Eye (tissue), 1 donor: ENCODE measurements around the gene JTB.
A peak's percentile ranks its signal among the peaks of the same experiment; 100 is the strongest.

Experiments
- DNase-seq: peaks from one replicate; pipeline ENCODE4 v3.0.0-alpha.2; 2015

The JTB gene

GRCh38 chr1:153953859-153954365 is 23.6 kb downstream of the JTB start:
- no peak for DNase-seq

GRCh38 chr1:153951801-153952200 is 25.7 kb downstream of the JTB start:
- DNase-seq = no peak

GRCh38 chr1:153951183-153951582 is 26.3 kb downstream of the JTB start:
- no peak for DNase-seq

GRCh38 chr1:153946622-153947241 is 30.7 kb downstream of the JTB start, which contains the start of gene DENND4B:
Gene DENND4B (minus strand): TSS chr1:153946718. CDS start chr1:153944374, 2,344 bp downstream.
- DNase-seq = peak; percentile 92

GRCh38 chr1:153945795-153946621 is 31.5 kb downstream of the JTB start:
- peak; percentile 79 for DNase-seq

GRCh38 chr1:153945131-153945794 is 32.2 kb downstream of the JTB start:
- peak; percentile 56 for DNase-seq

- DNase-seq = no peak
These were observed 32.7 kb downstream of the JTB start for GRCh38 chr1:153944827-153945117.

- DNase-seq = no peak
These were observed 33.3 kb downstream of the JTB start for GRCh38 chr1:153944005-153944826.

- no peak for DNase-seq
These were observed 34.5 kb downstream of the JTB start for GRCh38 chr1:153942766-153943549.

- no peak for DNase-seq
These were observed 35.4 kb downstream of the JTB start for GRCh38 chr1:153941826-153942725.

GRCh38 chr1:153940756-153941155 is 36.7 kb downstream of the JTB start:
- no peak for DNase-seq

- no peak for DNase-seq
These were observed 38.0 kb downstream of the JTB start for GRCh38 chr1:153939476-153939875.

GRCh38 chr1:153938996-153939395 is 38.5 kb downstream of the JTB start:
- DNase-seq = no peak

- no peak for DNase-seq
These were observed 40.1 kb downstream of the JTB start for GRCh38 chr1:153937331-153937730.

GRCh38 chr1:153936011-153936802 is 41.3 kb downstream of the JTB start:
- no peak for DNase-seq

- no peak for DNase-seq
These were observed 42.7 kb downstream of the JTB start for GRCh38 chr1:153934746-153935145.

GRCh38 chr1:153933955-153934354 is 43.5 kb downstream of the JTB start:
- no peak for DNase-seq

- DNase-seq = no peak
These were observed 44.0 kb downstream of the JTB start for GRCh38 chr1:153933430-153933829.

- no peak for DNase-seq
These were observed 45.0 kb downstream of the JTB start for GRCh38 chr1:153932156-153933131.
